Retinal pigment epithelial cell (primary cell): Measurements from ENCODE around the gene PPIH.

Experiments
- DNase-seq: peaks from one replicate; pipeline ENCODE4 v3.0.0-alpha.2; 2010; ENCODE audit warnings: low read depth
- H3K4me3 ChIP-seq: 2 replicates; pipeline ENCODE4 v1.5.1; 2011; ENCODE audit warnings: mild to moderate bottlenecking, low read length, control low read depth, moderate library complexity
- TF ChIP-seq, protein P1 (sequence below): conservative IDR thresholded peaks from 2 replicates; pipeline ENCODE4 v1.5.1; 2011; ENCODE audit warnings: low read depth, low read length, control low read depth, inconsistent platforms

Gene PPIH

DNA sequence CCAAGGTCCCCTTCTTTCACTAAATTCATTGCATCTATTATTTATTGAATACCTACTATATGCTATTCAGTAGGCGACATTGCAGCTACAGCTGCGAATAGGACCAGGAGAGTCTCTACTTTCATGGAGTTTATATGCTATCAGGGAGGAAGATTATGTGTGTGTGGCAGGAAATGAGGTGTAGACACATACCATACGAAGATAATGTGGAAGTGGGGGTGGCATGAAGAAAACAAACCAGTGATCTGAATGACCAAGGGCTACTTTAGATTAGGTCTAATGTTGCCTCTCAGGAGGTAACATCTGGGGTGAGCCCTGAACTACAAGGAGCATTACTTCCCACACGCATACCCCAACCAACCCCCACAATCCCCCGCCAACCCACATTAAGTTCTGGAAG, 1.0 kb upstream of the PPIH start:
- TF ChIP-seq, protein P1, sequence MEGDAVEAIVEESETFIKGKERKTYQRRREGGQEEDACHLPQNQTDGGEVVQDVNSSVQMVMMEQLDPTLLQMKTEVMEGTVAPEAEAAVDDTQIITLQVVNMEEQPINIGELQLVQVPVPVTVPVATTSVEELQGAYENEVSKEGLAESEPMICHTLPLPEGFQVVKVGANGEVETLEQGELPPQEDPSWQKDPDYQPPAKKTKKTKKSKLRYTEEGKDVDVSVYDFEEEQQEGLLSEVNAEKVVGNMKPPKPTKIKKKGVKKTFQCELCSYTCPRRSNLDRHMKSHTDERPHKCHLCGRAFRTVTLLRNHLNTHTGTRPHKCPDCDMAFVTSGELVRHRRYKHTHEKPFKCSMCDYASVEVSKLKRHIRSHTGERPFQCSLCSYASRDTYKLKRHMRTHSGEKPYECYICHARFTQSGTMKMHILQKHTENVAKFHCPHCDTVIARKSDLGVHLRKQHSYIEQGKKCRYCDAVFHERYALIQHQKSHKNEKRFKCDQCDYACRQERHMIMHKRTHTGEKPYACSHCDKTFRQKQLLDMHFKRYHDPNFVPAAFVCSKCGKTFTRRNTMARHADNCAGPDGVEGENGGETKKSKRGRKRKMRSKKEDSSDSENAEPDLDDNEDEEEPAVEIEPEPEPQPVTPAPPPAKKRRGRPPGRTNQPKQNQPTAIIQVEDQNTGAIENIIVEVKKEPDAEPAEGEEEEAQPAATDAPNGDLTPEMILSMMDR: no peak
- DNase-seq: no peak
- no peak overlapping the region for H3K4me3 ChIP-seq

DNA sequence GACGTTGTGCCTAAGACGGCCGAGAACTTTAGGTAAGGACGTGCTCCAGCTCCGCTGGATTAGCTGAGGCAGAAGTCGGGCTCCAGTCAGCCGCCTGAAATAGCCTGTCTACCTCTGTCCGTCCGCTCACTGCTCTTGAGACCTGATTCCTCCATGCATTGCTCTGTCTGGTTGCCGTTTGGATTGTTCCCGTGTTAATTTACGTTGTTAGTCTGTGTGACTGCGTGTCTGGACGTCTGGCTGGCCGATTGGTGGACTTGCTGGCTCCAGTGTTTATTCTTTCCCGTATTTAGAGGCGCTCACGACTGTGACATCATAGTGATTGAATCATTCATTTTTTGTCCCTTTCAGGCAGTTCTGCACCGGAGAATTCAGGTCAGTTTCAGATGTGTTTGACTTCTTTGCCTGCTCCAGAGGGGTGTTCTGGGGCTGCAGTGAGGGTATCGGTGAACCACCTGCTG, 684 bp downstream of the PPIH start:
- no peak for DNase-seq
- peak overlapping the region; percentile 81 for H3K4me3 ChIP-seq
- TF ChIP-seq, protein P1: no peak

DNA sequence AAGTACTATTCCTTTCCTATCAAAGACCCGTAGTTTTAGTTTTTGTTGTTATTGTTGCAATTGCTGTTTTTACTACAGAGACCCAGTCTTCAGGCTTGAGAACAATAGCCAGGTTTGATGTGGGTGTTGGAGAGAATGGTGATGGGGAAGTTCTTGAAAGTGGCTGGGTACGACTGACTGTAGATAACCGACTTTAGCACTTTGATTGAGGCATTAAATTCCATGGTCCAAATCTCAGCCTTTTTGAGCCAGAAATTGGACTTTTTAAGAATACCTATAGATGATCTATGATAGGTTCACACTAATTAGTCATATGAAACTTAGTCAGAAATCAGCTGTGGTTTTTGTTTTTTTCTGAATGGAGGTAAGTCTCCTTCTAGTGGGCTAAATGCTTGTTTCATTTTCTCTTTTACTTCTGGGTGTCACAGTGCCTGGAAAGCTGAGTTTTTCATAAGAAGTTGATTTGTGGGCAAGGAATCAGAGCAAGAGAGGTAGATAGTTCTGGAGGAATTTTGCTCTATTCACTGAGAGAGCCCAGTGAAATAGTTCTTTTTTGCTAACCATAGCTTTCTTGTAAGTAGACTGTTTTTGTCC, 2.8 kb downstream of the PPIH start:
- DNase-seq: no peak
- H3K4me3 ChIP-seq: no peak overlapping the region
- TF ChIP-seq, protein P1: no peak

DNA sequence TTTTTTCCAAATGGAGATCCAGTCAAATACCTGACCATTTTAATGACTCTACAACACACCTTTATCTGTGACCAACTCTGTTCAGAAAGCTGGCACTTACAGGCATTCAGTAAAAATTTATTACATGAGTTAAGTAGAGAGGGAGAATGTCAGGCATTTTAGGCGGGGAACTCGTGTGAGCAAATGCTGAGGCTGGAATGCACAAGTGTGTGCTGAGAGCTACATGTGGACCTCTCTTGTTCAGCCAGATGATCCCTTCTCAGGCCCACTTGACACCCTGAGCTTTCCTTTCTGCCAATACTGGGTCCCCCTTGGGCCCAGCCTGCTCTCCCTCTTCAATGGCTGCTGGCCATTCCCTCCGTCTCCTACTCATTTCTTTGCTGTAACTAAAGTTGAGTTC, 11.7 kb downstream of the PPIH start:
- H3K4me3 ChIP-seq: no peak overlapping the region
- DNase-seq: no peak
- TF ChIP-seq, protein P1: no peak

DNA sequence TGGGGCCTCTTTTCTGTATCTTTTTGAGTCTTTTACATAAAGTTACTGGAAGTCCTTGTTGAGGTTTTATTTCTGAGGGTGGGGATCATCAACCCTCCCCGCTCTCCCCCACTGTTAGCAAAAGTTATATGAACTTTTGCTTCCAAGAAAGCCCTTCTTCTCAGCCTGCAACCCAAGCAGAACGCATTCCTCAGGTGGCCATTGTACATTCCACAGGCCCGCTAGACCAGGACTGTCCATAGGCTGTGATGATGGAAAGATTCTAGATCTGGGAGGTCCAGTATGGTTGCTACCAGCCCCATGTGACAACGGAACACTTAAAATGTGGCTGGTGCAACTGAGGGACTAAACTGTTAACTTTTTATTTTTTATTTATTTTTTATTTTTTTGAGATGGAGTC, 12.2 kb downstream of the PPIH start:
- TF ChIP-seq, protein P1: no peak
- DNase-seq: no peak
- H3K4me3 ChIP-seq: no peak overlapping the region

DNA sequence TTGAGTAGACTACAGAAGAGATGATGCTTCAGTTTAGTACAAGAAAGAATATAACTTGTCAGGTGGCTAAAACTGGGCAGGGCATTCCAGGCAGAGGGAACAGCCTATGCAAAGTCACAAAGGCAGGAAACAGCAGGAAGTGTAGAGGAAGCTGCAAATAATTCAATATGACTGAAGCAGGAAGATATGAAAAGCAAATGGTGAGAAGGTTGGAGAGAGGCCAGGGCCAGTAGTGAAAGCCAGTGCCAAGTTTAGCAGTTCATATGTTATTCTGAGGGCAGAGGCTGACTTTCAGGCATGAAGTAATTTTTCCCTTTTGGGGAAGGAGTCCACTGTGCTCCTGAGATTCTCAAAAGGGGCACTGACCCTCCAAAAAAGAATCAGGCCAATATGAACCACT, 16.0 kb downstream of the PPIH start:
- DNase-seq: no peak
- TF ChIP-seq, protein P1: no peak
- H3K4me3 ChIP-seq: no peak overlapping the region

DNA sequence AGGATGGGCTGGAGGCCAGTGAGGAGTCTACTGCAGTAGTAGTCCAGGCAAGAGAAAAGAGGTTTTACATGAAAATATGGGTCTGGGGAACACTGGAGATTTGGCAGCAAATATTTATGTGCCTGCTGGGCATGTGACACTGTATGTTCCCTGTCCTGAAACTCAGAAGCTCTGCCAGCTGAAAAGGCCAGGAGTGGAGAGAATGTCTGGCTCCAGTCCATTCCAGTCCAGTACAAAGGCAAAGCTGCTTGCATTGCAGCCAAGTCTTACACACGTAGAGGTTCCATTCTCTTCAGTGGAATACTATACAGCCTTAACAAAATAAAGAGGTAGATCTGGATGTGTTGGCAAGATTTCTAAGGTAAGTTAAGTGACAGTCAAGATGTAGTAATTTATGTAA, 16.5 kb downstream of the PPIH start:
- no peak overlapping the region for H3K4me3 ChIP-seq
- TF ChIP-seq, protein P1: no peak
- no peak for DNase-seq
